Naive thymus-derived CD4-positive, alpha-beta T cell (primary cell): ENCODE results near the gene LARGE1. TPM values are rescaled to one million over a fixed set of nuclear protein-coding genes. Genes with fewer than 3 reads are reported as not detected.

Experiments
- ATAC-seq: fragments of 150-1000 bp; cut with Tn5 transposase; 2 replicates; pipeline ENCODE4 v1.10.0; 2021; ENCODE audit warnings: mild to moderate bottlenecking, moderate library complexity
- CTCF ChIA-PET: fragments of 350-600 bp; sonication (Branson Sonifier 250); formaldehyde crosslinking; loops from one replicate; lab custom pipeline; 2021; ENCODE audit warnings: antibody characterized with exemption; lab: Charles Lee
- POLR2A ChIA-PET: fragments of 350-600 bp; sonication (Branson Sonifier 250); formaldehyde crosslinking; loops from one replicate; lab custom pipeline; 2021; ENCODE audit warnings: antibody characterized with exemption, inconsistent platforms; lab: Charles Lee
- DNase-seq, 9 donors: peaks; one replicate each; pipeline versions ENCODE4 v3.0.0 to v3.0.0-alpha.2; 2020 to 2022; ENCODE audit warnings: mixed read lengths in 1 of 9
- H3K27ac ChIP-seq: one replicate; pipeline ENCODE4 v1.7.0; 2013; ENCODE audit warnings: mild to moderate bottlenecking, low read depth, low read length, moderate library complexity
- H3K27me3 ChIP-seq, 2 donors: one replicate each; pipeline ENCODE4 v1.7.0; 2013; ENCODE audit warnings: low read length in 2 of 2, mild to moderate bottlenecking in 2 of 2, moderate library complexity in 2 of 2; ENCODE audit not compliant: control insufficient read depth in 2 of 2, insufficient read depth in 2 of 2
- H3K36me3 ChIP-seq, 3 experiments: 1 replicate in 2 of 3; 2 replicates in 1 of 3; pipeline ENCODE4 v1.7.0; 2013; ENCODE audit warnings: low read length in 3 of 3, mild to moderate bottlenecking in 3 of 3, moderate library complexity in 1 of 3; ENCODE audit not compliant: insufficient read depth in 3 of 3, control insufficient read depth in 2 of 3
- H3K4me1 ChIP-seq, 2 donors: one replicate each; pipeline ENCODE4 v1.7.0; 2013; ENCODE audit warnings: low read length in 2 of 2, mild to moderate bottlenecking in 2 of 2, moderate library complexity in 1 of 2; ENCODE audit not compliant: control insufficient read depth in 2 of 2, insufficient read depth in 2 of 2
- H3K4me3 ChIP-seq: 2 replicates; pipeline ENCODE4 v1.7.0; 2013; ENCODE audit warnings: mild to moderate bottlenecking, low read length
- H3K9me3 ChIP-seq, 3 experiments: 1 replicate in 2 of 3; 2 replicates in 1 of 3; pipeline ENCODE4 v1.7.0; 2013; ENCODE audit warnings: low read length in 3 of 3; ENCODE audit not compliant: control insufficient read depth in 2 of 3
- H3K27ac Mint-ChIP-seq, 9 donors: one replicate each; pipeline ENCODE4 v1.8.0; 2020 to 2022; ENCODE audit warnings: mixed read lengths in 9 of 9, mild to moderate bottlenecking in 8 of 9, moderate library complexity in 5 of 9, inconsistent platforms in 2 of 9
- H3K27me3 Mint-ChIP-seq, 5 donors: one replicate each; pipeline ENCODE4 v1.8.0; 2021 to 2022; ENCODE audit warnings: mixed read lengths in 5 of 5, mild to moderate bottlenecking in 1 of 5
- H3K36me3 Mint-ChIP-seq, 5 donors: one replicate each; pipeline ENCODE4 v1.8.0; 2020 to 2022; ENCODE audit warnings: mixed read lengths in 5 of 5, mild to moderate bottlenecking in 3 of 5, inconsistent platforms in 1 of 5
- H3K4me1 Mint-ChIP-seq, 7 donors: one replicate each; pipeline ENCODE4 v1.8.0; 2020 to 2022; ENCODE audit warnings: mixed read lengths in 7 of 7, mild to moderate bottlenecking in 3 of 7, inconsistent platforms in 1 of 7
- H3K4me3 Mint-ChIP-seq, 10 donors: one replicate each; pipeline ENCODE4 v1.8.0; 2020 to 2022; ENCODE audit warnings: mild to moderate bottlenecking in 10 of 10, mixed read lengths in 10 of 10, moderate library complexity in 6 of 10, inconsistent platforms in 2 of 10
- H3K9me3 Mint-ChIP-seq, 11 donors: one replicate each; pipeline ENCODE4 v1.8.0; 2020 to 2022; ENCODE audit warnings: mixed read lengths in 11 of 11, mild to moderate bottlenecking in 4 of 11, inconsistent platforms in 1 of 11, moderate library complexity in 1 of 11
- intact Hi-C, 2 donors: fragments of 100-400 bp; cut with micrococcal nuclease; formaldehyde crosslinking; loops; one replicate each; pipeline ENCODE4 v1.15.1; 2023
- polyA plus RNA-seq, 2 donors: library from polyadenylated mRNA; unstranded; fragments of 300-500 nt; fragmentation: Illumina TruSeq; gene quantifications; one replicate each; pipeline ENCODE4 v1.2.3, GENCODE V29; 2021
- total RNA-seq, 6 experiments: library from RNA in 5 of 6; stranded (reverse) in 5 of 6; gene quantifications; 1 replicate in 5 of 6; 2 replicates in 1 of 6; pipeline ENCODE4 v1.2.3 and lab custom pipeline; 2021 to 2026

The LARGE1 gene
- total and polyA plus RNA-seq, 7 experiments from 2014 or later: 2.3 to 4.8 (median 3.0) TPM; not detected in 3

DNA sequence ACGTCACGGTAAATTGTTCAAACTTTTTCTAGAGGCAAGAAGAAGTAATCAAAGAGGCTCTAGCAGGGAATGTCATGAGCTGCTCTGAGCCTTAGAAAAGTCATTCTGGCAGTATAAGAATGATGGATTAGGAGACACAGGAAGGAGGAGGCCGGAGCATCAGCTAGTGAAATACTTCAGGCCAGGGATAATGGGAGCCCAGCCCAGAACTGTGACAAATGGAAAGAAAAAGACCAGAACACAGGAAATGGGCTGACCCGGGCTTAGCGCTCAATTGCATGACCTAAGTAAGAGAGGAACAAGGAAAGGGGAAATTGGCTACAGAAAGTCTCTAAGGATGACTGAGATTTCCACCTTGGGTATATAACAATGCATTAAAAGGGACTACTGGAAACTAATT is 108.6 kb downstream of the LARGE1 start:
- Histone ChIP-seq H3K4me3 (no peak overlapping the region), H3K27me3 (no peaks in the 10 kb centered on the region), H3K36me3 (no peaks in the 10 kb centered on the region), H3K27ac (no peak overlapping the region), H3K4me1 (no peaks in the 10 kb centered on the region), H3K9me3 (no peaks in the 10 kb centered on the region)
- CTCF ChIA-PET: no interaction called here
- intact Hi-C loops: no loop called here
- H3K36me3 Mint-ChIP-seq: no peaks in the 10 kb centered on the region
- H3K9me3 Mint-ChIP-seq: peaks cover 0 to 21% (median 4%) of the 10 kb centered on the region in 11 donors
- no peak overlapping the region for H3K4me3 Mint-ChIP-seq
- POLR2A ChIA-PET: no interaction called here
- ATAC-seq (no peak), DNase-seq (no peak)
- H3K27ac Mint-ChIP-seq: no peak overlapping the region
- H3K27me3 Mint-ChIP-seq: peaks cover 0 to 4% (median 0%) of the 10 kb centered on the region in 5 donors
- H3K4me1 Mint-ChIP-seq: no peaks in the 10 kb centered on the region

DNA sequence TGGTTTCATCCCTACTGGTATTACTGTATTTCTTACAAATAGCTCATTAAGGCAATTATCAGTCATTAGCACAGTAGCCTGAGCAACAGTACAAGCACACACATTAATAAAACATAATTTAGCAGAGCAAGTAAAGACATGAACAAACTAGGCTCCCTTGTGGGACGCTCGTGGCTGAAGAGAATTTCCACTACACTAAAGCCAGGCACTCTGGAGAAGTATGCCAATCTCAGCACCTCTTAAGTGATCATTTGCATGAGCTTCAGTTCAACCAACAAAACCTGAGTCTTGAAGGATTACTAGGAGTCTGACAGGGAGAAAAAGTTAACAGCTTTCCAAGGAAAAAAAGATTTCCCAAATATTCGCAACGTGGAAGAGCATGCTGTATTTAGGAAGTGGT is 109.1 kb downstream of the LARGE1 start:
- CTCF ChIA-PET: no interaction called here
- Histone ChIP-seq H3K27ac (no peak overlapping the region), H3K4me1 (no peaks in the 10 kb centered on the region), H3K9me3 (no peaks in the 10 kb centered on the region), H3K36me3 (no peaks in the 10 kb centered on the region), H3K27me3 (no peaks in the 10 kb centered on the region), H3K4me3 (no peak overlapping the region)
- DNase-seq (no peak), ATAC-seq (no peak)
- Mint-ChIP-seq H3K27me3 (peaks cover 0 to 6% (median 0%) of the 10 kb centered on the region in 5 donors), H3K4me3 (no peak overlapping the region), H3K36me3 (no peaks in the 10 kb centered on the region), H3K9me3 (peaks cover 0 to 19% (median 3%) of the 10 kb centered on the region in 11 donors), H3K4me1 (no peaks in the 10 kb centered on the region), H3K27ac (no peak overlapping the region)
- intact Hi-C loops: no loop called here
- POLR2A ChIA-PET: no interaction called here

DNA sequence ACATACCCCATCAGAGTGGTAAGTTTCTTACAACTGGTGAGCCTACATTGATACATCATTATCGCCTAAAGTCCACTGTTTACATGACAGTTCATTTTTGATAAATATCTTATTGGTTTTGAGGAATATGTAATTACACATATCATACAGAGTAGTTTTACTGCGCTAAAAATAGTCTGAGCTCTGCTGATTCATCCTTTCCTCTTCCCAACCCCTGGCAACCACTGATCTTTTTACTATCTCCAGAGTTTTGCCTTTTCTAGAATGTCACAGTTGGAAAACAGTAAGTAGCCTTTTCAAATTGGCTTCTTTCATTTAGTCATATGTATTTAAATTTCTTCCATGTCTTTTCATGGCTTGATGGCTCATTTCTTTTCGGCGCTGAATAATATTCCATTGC is 112.8 kb downstream of the LARGE1 start:
- ATAC-seq (no peak), DNase-seq (no peak)
- intact Hi-C loops: no loop called here
- H3K9me3 ChIP-seq: no peaks in the 10 kb centered on the region
- H3K27me3 ChIP-seq: no peaks in the 10 kb centered on the region
- H3K4me1 Mint-ChIP-seq: no peaks in the 10 kb centered on the region
- no peak overlapping the region for H3K27ac Mint-ChIP-seq
- H3K27me3 Mint-ChIP-seq: peaks cover 0 to 8% (median 0%) of the 10 kb centered on the region in 5 donors
- ChIA-PET POLR2A (no interaction called here), CTCF (no interaction called here)
- H3K36me3 Mint-ChIP-seq: no peaks in the 10 kb centered on the region
- peaks cover 0 to 25% (median 7%) of the 10 kb centered on the region in 11 donors for H3K9me3 Mint-ChIP-seq
- no peak overlapping the region for H3K4me3 Mint-ChIP-seq
- no peak overlapping the region for H3K27ac ChIP-seq
- no peaks in the 10 kb centered on the region for H3K36me3 ChIP-seq
- no peaks in the 10 kb centered on the region for H3K4me1 ChIP-seq
- H3K4me3 ChIP-seq: no peak overlapping the region

DNA sequence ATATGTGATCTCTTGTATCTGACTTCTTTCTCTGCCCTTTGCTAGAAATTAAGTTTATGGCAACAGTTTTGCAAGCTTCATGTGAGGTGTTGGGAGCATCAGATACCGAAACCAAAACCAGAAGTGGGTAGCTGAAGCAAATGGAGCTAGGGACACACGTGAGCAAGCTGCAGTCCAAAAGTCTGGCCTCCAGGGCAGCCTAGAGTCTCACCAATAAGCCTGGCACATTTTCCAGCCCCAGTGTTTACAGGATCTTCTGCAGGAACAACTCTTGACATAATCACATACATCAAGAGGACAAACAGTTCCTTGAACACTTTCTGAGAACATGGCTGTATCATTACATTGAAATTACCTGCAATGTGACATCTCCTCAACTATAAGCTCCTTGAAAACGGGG is 114.1 kb downstream of the LARGE1 start:
- Mint-ChIP-seq H3K4me1 (no peaks in the 10 kb centered on the region), H3K27me3 (peaks cover 0 to 6% (median 0%) of the 10 kb centered on the region in 5 donors), H3K9me3 (peaks cover 0 to 27% (median 5%) of the 10 kb centered on the region in 11 donors), H3K4me3 (peak overlapping the region in 1 of 10 donors; percentile 5), H3K36me3 (no peaks in the 10 kb centered on the region), H3K27ac (no peak overlapping the region)
- no peak for ATAC-seq
- Histone ChIP-seq H3K36me3 (no peaks in the 10 kb centered on the region), H3K27me3 (no peaks in the 10 kb centered on the region), H3K27ac (no peak overlapping the region), H3K9me3 (no peaks in the 10 kb centered on the region), H3K4me1 (no peaks in the 10 kb centered on the region), H3K4me3 (no peak overlapping the region)
- no peak for DNase-seq
- intact Hi-C loops: no loop called here
- ChIA-PET CTCF (no interaction called here), POLR2A (no interaction called here)

DNA sequence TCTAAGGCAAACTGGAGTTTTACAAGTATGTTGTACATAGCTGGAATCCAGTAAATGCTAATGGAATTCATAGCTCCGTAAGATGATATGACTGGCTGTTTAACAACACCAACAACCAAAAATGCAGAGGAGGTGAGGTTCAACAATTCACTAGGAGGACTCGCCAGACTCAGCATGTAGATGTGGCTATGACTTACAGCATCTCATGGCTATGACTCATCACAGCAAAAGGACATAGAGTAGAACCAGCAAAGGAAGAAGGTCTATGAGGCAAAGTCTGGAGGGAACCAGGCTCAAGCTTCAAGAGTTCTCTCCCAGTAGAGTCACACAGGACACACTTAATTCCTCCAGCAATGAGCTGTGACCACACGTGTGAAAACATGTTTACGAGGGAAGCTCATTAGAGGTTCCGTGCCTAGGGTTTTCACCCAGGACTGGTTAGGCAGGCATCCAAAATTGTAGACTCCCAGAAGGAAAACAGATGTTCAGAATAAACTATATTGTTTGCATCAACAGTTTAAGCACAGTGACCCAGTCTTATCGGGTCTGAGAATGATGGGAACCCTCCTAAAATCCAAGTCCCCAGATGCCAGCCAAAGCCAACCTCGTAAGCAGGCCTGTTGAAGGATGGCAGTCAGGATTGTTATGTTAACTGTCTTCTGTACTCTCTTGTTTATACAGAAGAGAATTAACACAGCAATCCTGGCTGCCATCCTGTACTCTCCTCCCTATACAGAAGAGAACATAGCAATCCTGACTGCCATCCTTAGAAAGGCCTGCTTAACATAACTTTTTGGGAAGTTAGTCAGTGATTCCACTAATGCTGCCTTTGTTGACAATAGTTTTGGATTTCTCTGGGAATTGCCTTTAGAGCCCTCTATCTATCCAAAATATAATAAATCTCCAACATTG is 116.6 kb downstream of the LARGE1 start:
- Histone ChIP-seq H3K9me3 (no peaks in the 10 kb centered on the region), H3K36me3 (no peaks in the 10 kb centered on the region), H3K4me1 (no peaks in the 10 kb centered on the region), H3K27ac (no peak overlapping the region), H3K27me3 (no peaks in the 10 kb centered on the region), H3K4me3 (no peak overlapping the region)
- intact Hi-C loops: no loop called here
- H3K9me3 Mint-ChIP-seq: peaks cover 1 to 26% (median 8%) of the 10 kb centered on the region in 11 donors
- DNase-seq (no peak), ATAC-seq (no peak)
- no peak overlapping the region for H3K4me3 Mint-ChIP-seq
- CTCF ChIA-PET: no interaction called here
- peaks cover 0 to 6% (median 0%) of the 10 kb centered on the region in 5 donors for H3K27me3 Mint-ChIP-seq
- H3K27ac Mint-ChIP-seq: no peak overlapping the region
- no peaks in the 10 kb centered on the region for H3K36me3 Mint-ChIP-seq
- H3K4me1 Mint-ChIP-seq: no peaks in the 10 kb centered on the region
- POLR2A ChIA-PET: no interaction called here

DNA sequence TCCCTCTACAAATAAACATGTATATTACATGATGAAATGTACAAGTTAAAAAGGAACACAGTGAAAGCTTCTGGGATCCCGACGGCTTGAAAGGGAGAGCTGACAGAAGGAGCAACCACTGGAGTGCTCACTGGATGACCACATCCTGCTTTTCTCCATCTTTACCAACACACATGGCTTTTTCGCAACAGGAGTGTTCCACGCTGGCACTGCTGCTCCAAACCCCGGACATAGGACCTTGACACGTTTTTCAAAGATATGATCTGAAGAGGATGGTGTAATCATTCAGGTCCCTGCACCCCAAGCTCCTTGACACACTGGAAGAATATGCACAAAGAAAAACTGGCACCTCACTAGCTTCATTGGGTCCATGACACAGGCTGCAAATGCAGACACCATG is 121.9 kb downstream of the LARGE1 start:
- CTCF ChIA-PET: no interaction called here
- no peak overlapping the region for H3K27ac ChIP-seq
- H3K27me3 Mint-ChIP-seq: peaks cover 0 to 4% (median 0%) of the 10 kb centered on the region in 5 donors
- H3K9me3 Mint-ChIP-seq: peaks cover 5 to 42% (median 13%) of the 10 kb centered on the region in 11 donors
- no peak overlapping the region for H3K4me3 ChIP-seq
- POLR2A ChIA-PET: no interaction called here
- H3K9me3 ChIP-seq: no peaks in the 10 kb centered on the region
- intact Hi-C loops: no loop called here
- H3K36me3 ChIP-seq: no peaks in the 10 kb centered on the region
- no peak overlapping the region for H3K27ac Mint-ChIP-seq
- DNase-seq (no peak), ATAC-seq (no peak)
- no peaks in the 10 kb centered on the region for H3K36me3 Mint-ChIP-seq
- no peak overlapping the region for H3K4me3 Mint-ChIP-seq
- H3K27me3 ChIP-seq: no peaks in the 10 kb centered on the region
- no peaks in the 10 kb centered on the region for H3K4me1 Mint-ChIP-seq
- no peaks in the 10 kb centered on the region for H3K4me1 ChIP-seq

DNA sequence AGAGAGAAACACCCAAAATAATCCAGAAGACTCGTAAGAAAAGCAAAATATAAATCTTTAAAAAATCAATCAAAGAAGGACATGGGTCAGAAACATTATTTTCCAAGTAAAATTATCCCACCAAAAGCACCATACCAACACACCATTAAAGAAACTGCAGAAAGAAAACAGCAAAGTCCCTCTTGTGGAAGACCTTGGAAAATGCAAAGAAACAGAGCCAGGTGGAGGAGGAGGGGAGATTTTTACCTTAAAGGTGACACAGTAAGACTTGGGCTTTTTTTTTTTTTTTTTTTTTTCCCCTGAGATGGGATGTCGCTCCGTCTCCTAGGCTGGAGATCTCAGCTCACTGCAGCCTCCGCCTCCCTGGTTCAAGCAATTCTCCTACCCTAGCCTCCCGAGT is 123.8 kb downstream of the LARGE1 start:
- ATAC-seq (no peak), DNase-seq (no peak)
- H3K27me3 ChIP-seq: no peaks in the 10 kb centered on the region
- Mint-ChIP-seq H3K27me3 (peaks cover 0 to 9% (median 4%) of the 10 kb centered on the region in 5 donors), H3K9me3 (peaks cover 0 to 50% (median 12%) of the 10 kb centered on the region in 11 donors), H3K4me3 (no peak overlapping the region), H3K36me3 (no peaks in the 10 kb centered on the region), H3K4me1 (no peaks in the 10 kb centered on the region), H3K27ac (no peak overlapping the region)
- H3K36me3 ChIP-seq: no peaks in the 10 kb centered on the region
- no peaks in the 10 kb centered on the region for H3K9me3 ChIP-seq
- H3K4me1 ChIP-seq: no peaks in the 10 kb centered on the region
- H3K4me3 ChIP-seq: no peak overlapping the region
- no peak overlapping the region for H3K27ac ChIP-seq
- intact Hi-C loops: no loop called here
- ChIA-PET POLR2A (no interaction called here), CTCF (no interaction called here)
